Fibroblast of the aortic adventitia (primary cell): Measurements from ENCODE around the gene SETD4. TPM values are rescaled to one million over a fixed set of nuclear protein-coding genes. Genes with fewer than 3 reads are reported as not detected.

Experiments used
- DNase-seq: peaks from one replicate; pipeline ENCODE4 v3.0.0-alpha.2; 2010; ENCODE audit warnings: low read depth
- H3K4me3 ChIP-seq: 2 replicates; pipeline ENCODE4 v1.5.1; 2011; ENCODE audit warnings: low read depth, mild to moderate bottlenecking, control low read depth, low read length, moderate library complexity
- total RNA-seq: library from RNA; depleted of rRNA; stranded (reverse); fragments of >200 nt; gene quantifications from 2 replicates; pipeline ENCODE4 v1.2.3, GENCODE V29; 2012; ENCODE audit warnings: low replicate concordance
- TF ChIP-seq, protein P1 (sequence below): IDR thresholded peaks from 2 replicates; pipeline ENCODE4 v1.5.1; 2011; ENCODE audit warnings: mild to moderate bottlenecking, low read length, control low read depth, inconsistent platforms; ENCODE audit not compliant: insufficient read depth

The SETD4 gene
- total RNA-seq, 1 donor: 22.8 TPM

DNA sequence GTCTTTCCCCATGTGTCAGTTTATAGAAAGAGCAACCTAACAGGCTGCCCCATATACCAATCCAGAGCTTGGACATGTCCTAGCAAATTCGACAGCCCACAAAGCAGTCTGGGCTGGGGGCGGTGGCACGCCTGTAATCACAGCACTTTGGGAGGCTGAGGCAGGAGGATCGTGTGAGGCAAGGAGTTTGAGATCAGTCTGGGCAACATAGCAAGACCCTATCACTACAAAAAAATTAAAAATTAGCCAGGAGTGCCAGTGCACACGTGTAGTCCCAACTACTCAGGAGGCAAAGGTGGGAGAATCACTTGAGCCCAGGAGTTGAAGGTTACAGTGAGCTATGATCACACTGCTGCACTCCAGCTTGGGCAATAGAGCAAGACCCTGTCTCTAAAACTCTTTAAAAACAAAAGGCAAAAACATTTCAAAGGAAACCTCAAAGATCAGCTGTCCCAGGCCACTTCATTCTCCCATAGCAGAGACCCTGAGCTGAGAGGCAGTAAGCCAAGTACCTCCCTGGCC is 54.4 kb downstream of the SETD4 start:
- peak overlapping the region; percentile 38 for H3K4me3 ChIP-seq
- TF ChIP-seq, protein P1, sequence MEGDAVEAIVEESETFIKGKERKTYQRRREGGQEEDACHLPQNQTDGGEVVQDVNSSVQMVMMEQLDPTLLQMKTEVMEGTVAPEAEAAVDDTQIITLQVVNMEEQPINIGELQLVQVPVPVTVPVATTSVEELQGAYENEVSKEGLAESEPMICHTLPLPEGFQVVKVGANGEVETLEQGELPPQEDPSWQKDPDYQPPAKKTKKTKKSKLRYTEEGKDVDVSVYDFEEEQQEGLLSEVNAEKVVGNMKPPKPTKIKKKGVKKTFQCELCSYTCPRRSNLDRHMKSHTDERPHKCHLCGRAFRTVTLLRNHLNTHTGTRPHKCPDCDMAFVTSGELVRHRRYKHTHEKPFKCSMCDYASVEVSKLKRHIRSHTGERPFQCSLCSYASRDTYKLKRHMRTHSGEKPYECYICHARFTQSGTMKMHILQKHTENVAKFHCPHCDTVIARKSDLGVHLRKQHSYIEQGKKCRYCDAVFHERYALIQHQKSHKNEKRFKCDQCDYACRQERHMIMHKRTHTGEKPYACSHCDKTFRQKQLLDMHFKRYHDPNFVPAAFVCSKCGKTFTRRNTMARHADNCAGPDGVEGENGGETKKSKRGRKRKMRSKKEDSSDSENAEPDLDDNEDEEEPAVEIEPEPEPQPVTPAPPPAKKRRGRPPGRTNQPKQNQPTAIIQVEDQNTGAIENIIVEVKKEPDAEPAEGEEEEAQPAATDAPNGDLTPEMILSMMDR: no peak
- no peak for DNase-seq

DNA sequence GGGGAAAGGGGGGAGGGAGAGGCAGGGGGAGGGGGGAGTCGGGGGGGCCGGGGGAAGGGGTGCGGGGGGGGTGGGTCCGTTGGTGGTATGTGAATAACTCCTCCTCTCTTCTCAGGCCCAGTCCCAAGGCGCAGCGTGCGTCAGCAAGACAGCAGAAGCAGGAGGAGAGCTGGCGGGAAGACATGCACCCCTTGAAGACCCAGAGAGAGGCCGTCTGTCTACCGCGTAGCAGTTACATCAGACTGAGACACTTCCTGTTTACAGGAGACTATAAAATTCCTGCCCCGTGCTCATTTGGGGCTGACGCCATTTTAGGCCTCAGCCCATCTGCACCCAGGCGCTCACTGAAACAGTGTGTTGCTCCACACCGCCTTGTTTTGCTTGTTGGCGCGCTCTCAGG is 55.3 kb downstream of the SETD4 start:
- TF ChIP-seq, protein P1: no peak
- peak; percentile 61 for DNase-seq
- H3K4me3 ChIP-seq: peak overlapping the region; percentile 38

- TF ChIP-seq, protein P1: no peak
- peak; percentile 57 for DNase-seq
- no peak overlapping the region for H3K4me3 ChIP-seq
These were observed 55.9 kb downstream of the SETD4 start for GRCh38 chr21:36004441-36004840.

DNA sequence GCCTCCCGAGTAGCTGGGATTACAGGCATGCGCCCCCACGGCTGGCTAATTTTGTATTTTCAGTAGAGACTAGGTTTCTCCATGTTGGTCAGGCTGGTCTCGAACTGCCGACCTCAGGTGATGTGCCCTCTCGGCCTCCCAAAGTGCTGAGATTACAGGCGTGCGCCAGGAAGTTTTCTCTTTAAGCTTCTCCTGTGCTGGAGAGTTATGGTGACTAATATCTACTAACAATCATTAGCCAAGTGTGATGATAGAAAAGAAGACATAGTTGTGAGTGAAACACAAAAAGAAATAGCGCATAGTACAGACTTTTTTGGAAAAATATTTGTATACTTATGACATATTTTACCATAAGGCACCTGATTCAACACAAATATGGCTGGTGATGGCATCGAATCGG is 56.5 kb downstream of the SETD4 start:
- TF ChIP-seq, protein P1: no peak
- no peak for DNase-seq
- no peak overlapping the region for H3K4me3 ChIP-seq

DNA sequence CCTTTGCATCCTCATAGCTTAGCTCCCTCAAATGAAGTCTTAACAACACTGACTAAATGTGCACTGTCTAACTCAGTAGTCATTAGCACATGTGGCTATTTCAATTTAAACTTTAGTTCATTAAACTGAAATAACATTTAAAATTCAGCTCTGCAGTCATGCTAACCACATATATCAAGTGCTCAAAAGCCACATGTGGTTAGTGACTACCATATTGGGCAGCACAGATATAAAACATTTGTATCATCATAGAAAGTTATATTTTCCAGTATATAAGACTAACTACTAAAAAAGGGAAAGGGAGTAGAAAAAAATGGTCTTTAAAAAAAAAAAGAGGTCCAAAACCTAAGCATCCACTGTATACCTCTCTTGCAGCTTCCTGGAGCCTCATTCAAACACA is 64.1 kb downstream of the SETD4 start:
- no peak for DNase-seq
- TF ChIP-seq, protein P1: no peak
- no peak overlapping the region for H3K4me3 ChIP-seq

GRCh38 chr21:35995522-35996088 is 64.7 kb downstream of the SETD4 start:
- TF ChIP-seq, protein P1: no peak
- DNase-seq: no peak

GRCh38 chr21:35994613-35995012 is 65.7 kb downstream of the SETD4 start:
- TF ChIP-seq, protein P1: no peak
- no peak for DNase-seq
- H3K4me3 ChIP-seq: no peak overlapping the region

More at GRCh38 chr21:35995522-35996088, 64.7 kb downstream of the SETD4 start:
- H3K4me3 ChIP-seq: no peak overlapping the region
